ENCODE results near the gene CTTNBP2NL. TPM values are rescaled to one million over a fixed set of nuclear protein-coding genes. Genes with fewer than 3 reads are reported as not detected.
A peak's percentile ranks its signal among the peaks of the same experiment; 100 is the strongest.
"Not testable (repeated sequence)": the region's sequence is repeated elsewhere in the genome, so short reads cannot be mapped to it uniquely, and the experiment has no call there.

The CTTNBP2NL gene
- total and polyA plus RNA-seq, 3 donors from 2014 or later = 13.8 to 19.4 (median 16.3) TPM

DNA sequence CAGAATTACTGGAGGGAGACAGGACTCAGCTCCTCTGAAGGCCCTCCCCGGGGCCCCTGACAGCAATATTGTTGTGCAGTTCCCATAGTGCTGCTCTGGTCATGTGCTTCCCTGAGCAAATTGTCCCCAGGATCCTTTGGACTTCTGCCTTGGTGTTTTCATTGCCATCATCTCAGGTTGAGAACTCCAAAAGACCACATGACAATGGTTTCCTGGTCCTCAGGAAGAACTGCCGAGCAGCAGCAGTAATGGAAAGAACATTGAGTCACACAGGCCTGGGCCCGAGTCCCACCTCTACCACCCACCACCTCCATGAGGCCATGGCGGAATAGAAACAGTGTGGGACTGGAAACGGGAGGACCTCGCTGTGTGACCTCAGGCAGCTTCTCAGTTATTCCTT lies 6.3 kb upstream of the CTTNBP2NL start:
- intact Hi-C loops (cut with DNase I; ENCODE audit: low total_unique reads) = loop anchor here (5.0 kb wide), 1 partner anchor 78 kb away; no protein-coding TSS in a partner anchor
- no peak for TF ChIP-seq POLR2A (IDR thresholded peaks at IDR 0.05)
- TF ChIP-seq, protein P1, sequence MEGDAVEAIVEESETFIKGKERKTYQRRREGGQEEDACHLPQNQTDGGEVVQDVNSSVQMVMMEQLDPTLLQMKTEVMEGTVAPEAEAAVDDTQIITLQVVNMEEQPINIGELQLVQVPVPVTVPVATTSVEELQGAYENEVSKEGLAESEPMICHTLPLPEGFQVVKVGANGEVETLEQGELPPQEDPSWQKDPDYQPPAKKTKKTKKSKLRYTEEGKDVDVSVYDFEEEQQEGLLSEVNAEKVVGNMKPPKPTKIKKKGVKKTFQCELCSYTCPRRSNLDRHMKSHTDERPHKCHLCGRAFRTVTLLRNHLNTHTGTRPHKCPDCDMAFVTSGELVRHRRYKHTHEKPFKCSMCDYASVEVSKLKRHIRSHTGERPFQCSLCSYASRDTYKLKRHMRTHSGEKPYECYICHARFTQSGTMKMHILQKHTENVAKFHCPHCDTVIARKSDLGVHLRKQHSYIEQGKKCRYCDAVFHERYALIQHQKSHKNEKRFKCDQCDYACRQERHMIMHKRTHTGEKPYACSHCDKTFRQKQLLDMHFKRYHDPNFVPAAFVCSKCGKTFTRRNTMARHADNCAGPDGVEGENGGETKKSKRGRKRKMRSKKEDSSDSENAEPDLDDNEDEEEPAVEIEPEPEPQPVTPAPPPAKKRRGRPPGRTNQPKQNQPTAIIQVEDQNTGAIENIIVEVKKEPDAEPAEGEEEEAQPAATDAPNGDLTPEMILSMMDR (IDR thresholded peaks at IDR 0.05) = no peak

DNA sequence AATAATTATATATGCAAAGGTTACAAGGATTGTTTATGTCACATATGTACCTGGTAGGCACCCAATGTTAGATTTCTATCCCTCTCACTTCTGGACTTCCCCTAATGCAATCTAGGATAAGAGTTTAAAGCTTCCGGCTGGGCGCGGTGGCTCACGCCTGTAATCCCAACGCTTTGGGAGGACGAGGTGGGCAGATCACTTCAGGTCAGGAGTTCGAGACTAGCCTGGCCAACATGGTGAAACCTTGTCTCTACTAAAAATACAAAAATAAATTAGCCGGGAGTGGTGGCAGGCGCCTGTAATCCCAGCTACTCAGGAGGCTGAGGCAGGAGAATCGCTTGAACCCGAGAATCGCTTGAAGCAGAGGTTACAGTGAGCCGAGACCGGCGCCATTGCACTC lies 5.7 kb upstream of the CTTNBP2NL start:
- not testable (repeated sequence) for H3K36me3 ChIP-seq (ENCODE audit: low read depth, missing control alignments); H3K9me3 ChIP-seq; H3K27me3 ChIP-seq; DNase-seq; H3K4me1 ChIP-seq
- Histone ChIP-seq H3K27ac (peak overlapping the region in 1 of 2 donors; percentile 35), H3K4me3 (peak overlapping the region; percentile 24 to 27)
- intact Hi-C loops (cut with DNase I; ENCODE audit: low total_unique reads) = loop anchor here (5.0 kb wide), 1 partner anchor 77 kb away; no protein-coding TSS in a partner anchor
- WGBS, 2 donors = 41 to 52% methylated on average over 15 of the region's 15 CpGs

More for the DNA sequence above, 6.3 kb upstream of the CTTNBP2NL start:
- WGBS, 2 donors = 57 to 69% methylated on average over 6 of the region's 6 CpGs
- Histone ChIP-seq H3K4me3 (no peak overlapping the region), H3K4me1 (peaks cover 3% of the 10 kb centered on the region), H3K9me3 (no peaks in the 10 kb centered on the region), H3K36me3 (ENCODE audit: low read depth, missing control alignments) (no peaks in the 10 kb centered on the region), H3K27ac (no peak overlapping the region), H3K27me3 (no peaks in the 10 kb centered on the region)
- no peak for DNase-seq

DNA sequence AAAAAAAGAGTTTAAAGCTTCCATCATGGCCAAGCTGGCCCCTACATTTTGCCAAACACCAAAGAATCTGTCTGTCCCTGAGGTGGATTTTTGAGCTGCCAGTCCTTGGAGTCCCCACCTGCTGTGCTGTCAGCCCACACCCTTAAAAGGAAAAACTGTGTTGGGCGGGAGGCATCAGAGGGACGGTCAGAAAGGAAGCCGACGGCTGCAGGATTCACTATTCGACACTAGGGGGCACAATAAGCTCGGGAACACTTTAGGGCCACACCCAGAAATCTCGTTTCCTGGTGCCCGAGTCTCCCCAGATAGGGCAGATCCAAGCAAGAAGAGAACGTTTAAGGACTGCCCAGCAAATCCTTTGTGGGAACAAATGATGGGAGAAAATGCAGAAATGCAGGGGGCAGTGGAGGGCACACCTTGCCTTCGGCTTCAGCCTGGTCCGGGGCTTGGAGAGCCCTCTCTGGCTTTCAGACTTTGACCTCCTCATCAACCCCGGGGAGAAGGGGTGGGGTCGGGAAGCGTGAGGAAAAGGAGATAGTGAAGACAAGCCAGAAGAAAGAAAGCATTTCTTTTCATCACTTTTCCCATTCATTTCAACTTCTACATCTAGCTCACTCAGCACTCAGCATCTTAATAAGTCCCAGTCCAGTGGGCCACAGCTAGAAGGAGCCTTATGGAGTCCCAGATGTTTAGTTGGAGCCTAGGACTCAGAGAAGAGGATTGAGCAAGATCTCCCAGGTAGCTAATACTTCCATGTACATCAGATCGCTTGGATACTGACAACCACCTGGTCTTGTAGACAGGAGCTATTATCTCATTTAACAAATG lies 5.0 kb upstream of the CTTNBP2NL start:
- peak overlapping the region in 1 of 2 donors; percentile 65 for H3K27ac ChIP-seq
- TF ChIP-seq, protein P1 (IDR thresholded peaks at IDR 0.05) = peak; percentile 90 to 94 (median 92)
- TF ChIP-seq POLR2A (IDR thresholded peaks at IDR 0.05) = no peak
- no peaks in the 10 kb centered on the region for H3K27me3 ChIP-seq
- H3K36me3 ChIP-seq (ENCODE audit: low read depth, missing control alignments) = no peaks in the 10 kb centered on the region
- peak; percentile 94 for DNase-seq
- intact Hi-C loops (cut with DNase I; ENCODE audit: low total_unique reads) = loop anchor here (5.0 kb wide), 1 partner anchor 76 kb away; no protein-coding TSS in a partner anchor
- H3K4me3 ChIP-seq = peak overlapping the region; percentile 24 to 27
- peaks cover 10% of the 10 kb centered on the region for H3K4me1 ChIP-seq
- 4 to 5% methylated on average over 15 of the region's 15 CpGs for WGBS, 2 donors
- H3K9me3 ChIP-seq = no peaks in the 10 kb centered on the region

DNA sequence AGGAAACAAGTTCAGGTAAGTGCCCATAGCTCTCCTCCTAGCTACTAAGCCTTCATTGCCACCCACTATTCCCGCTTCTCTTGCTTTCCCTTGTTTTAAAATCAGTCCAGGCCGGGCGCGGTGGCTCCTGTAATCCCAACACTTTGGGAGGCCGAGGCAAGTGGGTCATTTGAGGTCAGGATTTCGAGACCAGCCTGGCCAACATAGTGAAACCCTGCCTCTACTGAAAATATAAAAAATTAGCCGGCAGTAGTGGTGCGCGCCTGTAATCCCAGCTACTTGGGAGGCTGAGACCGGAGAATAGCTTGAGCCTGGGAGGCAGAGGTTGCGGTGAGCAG lies 4.4 kb upstream of the CTTNBP2NL start:
- 85 to 90% methylated on average over 7 to 11 of the region's 11 CpGs for WGBS, 2 donors
- peaks cover 10% of the 10 kb centered on the region for H3K4me1 ChIP-seq

DNA sequence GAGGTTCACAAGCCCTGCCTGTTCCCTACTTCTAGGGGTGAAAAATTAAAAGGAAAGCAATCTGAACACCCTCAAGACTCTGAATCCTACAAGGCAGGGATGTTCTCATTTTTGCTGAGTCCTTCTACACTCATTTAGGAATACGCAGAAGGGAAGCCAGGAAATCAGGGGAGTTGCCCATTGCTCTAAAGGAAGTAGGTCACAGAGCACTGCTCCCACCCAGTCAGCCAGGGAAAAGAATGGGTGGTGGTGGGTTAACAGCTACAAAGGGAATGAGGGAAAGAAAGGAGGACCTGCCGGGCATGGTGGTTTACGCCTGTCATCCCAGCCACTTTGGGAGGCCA lies 2.4 kb upstream of the CTTNBP2NL start:
- intact Hi-C loops (cut with DNase I; ENCODE audit: low total_unique reads) = loop anchor here (5.0 kb wide), 1 partner anchor 74 kb away; no protein-coding TSS in a partner anchor
- TF ChIP-seq, protein P1 (IDR thresholded peaks at IDR 0.05) = no peak
- no peak for TF ChIP-seq POLR2A (IDR thresholded peaks at IDR 0.05)
- H3K27ac ChIP-seq = peak overlapping the region in 1 of 2 donors; percentile 86
- peaks cover 17% of the 10 kb centered on the region for H3K4me1 ChIP-seq
- H3K9me3 ChIP-seq = no peaks in the 10 kb centered on the region
- no peak overlapping the region for H3K4me3 ChIP-seq
- no peak for DNase-seq
- no peaks in the 10 kb centered on the region for H3K27me3 ChIP-seq
- H3K36me3 ChIP-seq (ENCODE audit: low read depth, missing control alignments) = no peaks in the 10 kb centered on the region
- WGBS, 2 donors = 66 to 67% methylated on average over 3 of the region's 3 CpGs

More for the DNA sequence above, 4.4 kb upstream of the CTTNBP2NL start:
- no peak overlapping the region for H3K4me3 ChIP-seq
- H3K36me3 ChIP-seq (ENCODE audit: low read depth, missing control alignments) = no peaks in the 10 kb centered on the region
- no peaks in the 10 kb centered on the region for H3K9me3 ChIP-seq
- H3K27ac ChIP-seq = no peak overlapping the region
- TF ChIP-seq, protein P1 (IDR thresholded peaks at IDR 0.05) = no peak
- TF ChIP-seq POLR2A (IDR thresholded peaks at IDR 0.05) = no peak
- H3K27me3 ChIP-seq = no peaks in the 10 kb centered on the region
- intact Hi-C loops (cut with DNase I; ENCODE audit: low total_unique reads) = loop anchor here (5.0 kb wide), 1 partner anchor 76 kb away; no protein-coding TSS in a partner anchor
- no peak for DNase-seq

Measured in testis (tissue), 3 donors.